A549 (cell line): ENCODE measurements around the gene MPP3. TPM values are rescaled to one million over a fixed set of nuclear protein-coding genes. Genes with fewer than 3 reads are reported as not detected.
"Not testable (repeated sequence)": the region's sequence is repeated elsewhere in the genome, so short reads cannot be mapped to it uniquely, and the experiment has no call there.

ENCODE experiments used
- ATAC-seq, 2 experiments: fragments of 200-7000 bp in 1 of 2; fragments of >200 bp in 1 of 2; cut with Nextera tagmentation in 1 of 2; cut with Tn5 transposase in 1 of 2; 3 replicates each; pipeline versions ENCODE4 v1.8.0 to v1.9.1; 2018 to 2020; ENCODE audit warnings: mild to moderate bottlenecking in 1 of 2, moderate library complexity in 1 of 2
- CTCF ChIA-PET: fragments of 300-600 bp; sonication (Branson Sonifier 250); formaldehyde crosslinking; extraction: SDS; loops from one replicate; lab custom pipeline; 2021; ENCODE audit warnings: antibody characterized with exemption, inconsistent platforms; lab: Yijun Ruan, JAX
- POLR2A ChIA-PET: fragments of 350-600 bp; formaldehyde crosslinking; extraction: SDS; loops from one replicate; lab custom pipeline; 2021; ENCODE audit warnings: antibody characterized with exemption, inconsistent platforms; lab: Yijun Ruan, JAX
- DNase-seq, 2 experiments: peaks; one replicate each; pipeline versions ENCODE4 v3.0.0 to v3.0.0-alpha.2; 2011 to 2016; ENCODE audit warnings: low read depth in 1 of 2, low spot score in 1 of 2
- FAIRE-seq: peaks from 2 replicates; lab custom pipeline; 2011; peaks lifted over from hg19 to GRCh38; lab: Jason Lieb, UNC
- H3K27ac ChIP-seq, 2 experiments: fragments of >200 bp; sonication (Bioruptor Twin); formaldehyde crosslinking; 3 replicates each; pipeline ENCODE4 v1.5.1; 2016 to 2017
- H3K4me1 ChIP-seq: fragments of >200 bp; sonication (Bioruptor Twin); formaldehyde crosslinking; 3 replicates; pipeline ENCODE4 v1.6.1; 2016
- H3K4me2 ChIP-seq: fragments of >200 bp; sonication (Bioruptor Twin); formaldehyde crosslinking; 3 replicates; pipeline ENCODE4 v1.6.1; 2016
- H3K4me3 ChIP-seq: fragments of >200 bp; sonication (Bioruptor Twin); formaldehyde crosslinking; 3 replicates; pipeline ENCODE4 v1.5.1; 2016
- H3K9me3 ChIP-seq: fragments of >200 bp; sonication (Bioruptor Twin); formaldehyde crosslinking; 3 replicates; pipeline ENCODE4 v1.6.1; 2016
- CEBPB ChIP-seq, 2 experiments: fragments of >200 bp in 1 of 2; sonication (Bioruptor Twin) in 1 of 2; formaldehyde crosslinking in 1 of 2; IDR thresholded peaks; 2 replicates each; pipeline ENCODE4 v1.6.1; 2012 to 2016
- CHD4 ChIP-seq: fragments of 200-600 bp; sonication (generic); IDR thresholded peaks from 2 replicates; pipeline ENCODE4 v1.6.1; 2016; ENCODE audit warnings: antibody characterized with exemption, mild to moderate bottlenecking, borderline replicate concordance
- EHF ChIP-seq: fragments of 250-450 bp; sonication (Bioruptor Pico); IDR thresholded peaks from 2 replicates; pipeline ENCODE4 v1.5.0; 2020; ENCODE audit warnings: mild to moderate bottlenecking
- ELK1 ChIP-seq: fragments of 150-350 bp; IDR thresholded peaks from 2 replicates; pipeline ENCODE4 v1.6.1; 2014; ENCODE audit warnings: low read depth, mild to moderate bottlenecking, low read length
- FOSL2 ChIP-seq, 2 experiments: fragments of 450-650 bp in 1 of 2; fragments of >200 bp in 1 of 2; sonication (Bioruptor Twin) in 1 of 2; formaldehyde crosslinking; IDR thresholded peaks; 2 replicates each; pipeline versions ENCODE4 v1.5.0 to v1.6.1; 2016 to 2020; ENCODE audit warnings: mild to moderate bottlenecking in 1 of 2, moderate library complexity in 1 of 2
- KDM5A ChIP-seq: fragments of 200-600 bp; sonication (generic); IDR thresholded peaks from 2 replicates; pipeline ENCODE4 v1.6.1; 2016; ENCODE audit warnings: antibody characterized with exemption, mild to moderate bottlenecking
- MAX ChIP-seq: IDR thresholded peaks from 2 replicates; pipeline ENCODE4 v1.6.1; 2012
- MAZ ChIP-seq: fragments of 150-350 bp; IDR thresholded peaks from 2 replicates; pipeline ENCODE4 v1.6.1; 2014; ENCODE audit warnings: antibody characterized with exemption, low read depth, low read length, borderline replicate concordance
- NFE2L2 ChIP-seq: fragments of 150-350 bp; conservative IDR thresholded peaks from 2 replicates; pipeline ENCODE4 v1.6.1; 2014; ENCODE audit warnings: low read length
- PHF8 ChIP-seq: fragments of 200-600 bp; sonication (generic); IDR thresholded peaks from 2 replicates; pipeline ENCODE4 v1.6.1; 2016; ENCODE audit warnings: low read depth, mild to moderate bottlenecking, antibody characterized with exemption, moderate library complexity, borderline replicate concordance
- SREBF2 ChIP-seq: fragments of 450-650 bp; IDR thresholded peaks from 2 replicates; pipeline ENCODE4 v1.6.1; 2014; ENCODE audit warnings: mild to moderate bottlenecking, moderate library complexity
- ZFP36 ChIP-seq: fragments of 450-650 bp; IDR thresholded peaks from 2 replicates; pipeline ENCODE4 v1.6.1; 2014; ENCODE audit warnings: borderline replicate concordance; ENCODE audit not compliant: partially characterized antibody
- WGBS: methylation state at CpG from one replicate; pipeline ENCODE4 v1.1.6; 2017; ENCODE audit errors: missing lambda C conversion rate; 5-methylcytosine and 5-hydroxymethylcytosine counted together
- polyA plus RNA-seq, 4 experiments: library from polyadenylated mRNA; depleted of rRNA in 3 of 4; stranded (reverse); fragments of >200 nt; fragmentation: RNase III in 1 of 4; extraction: RNeasy Plus Mini Kit Qiagen cat#74134 plus additional on column Dnase treatment in 1 of 4; gene quantifications; 2 replicates in 3 of 4; 3 replicates in 1 of 4; pipeline ENCODE4 v1.2.3, GENCODE V29; 2011 to 2017

MPP3 gene
- polyA plus RNA-seq, 2 of the 4 experiments (the other 2 are of a cell fraction) = 15.5 to 21.4 TPM

- Histone ChIP-seq H3K9me3 (peaks cover 16% of the 10 kb centered on the region; the same call in 2 of the 3 replicates), H3K27ac (no peak overlapping the region), H3K4me1 (no peaks in the 10 kb centered on the region), H3K4me3 (no peak overlapping the region), H3K4me2 (no peak overlapping the region)
- TF ChIP-seq MAZ = no peak
- no peak for TF ChIP-seq CEBPB (IDR thresholded peaks at IDR 0.05)
- TF ChIP-seq NFE2L2 = no peak
- no peak for TF ChIP-seq EHF
- FAIRE-seq (peak; percentile 28), DNase-seq (no peak), ATAC-seq (no peak)
- CTCF ChIA-PET = interaction anchor here (0.5 to 2.2 kb wide), 6 partner anchors 11 to 445 kb away, joined by 3 to 14 read pairs (median 6); no protein-coding TSS in a partner anchor
- POLR2A ChIA-PET = no interaction called here
- WGBS = 89% methylated on average over 3 of the region's 3 CpGs
Observed at GRCh38 chr17:43800736-43801135, 32.2 kb downstream of the MPP3 start.

GRCh38 chr17:43799047-43799446, 33.9 kb downstream of the MPP3 start:
- Histone ChIP-seq H3K4me2 (no peak overlapping the region), H3K4me3 (no peak overlapping the region), H3K4me1 (no peaks in the 10 kb centered on the region), H3K9me3 (peaks cover 16% of the 10 kb centered on the region; the same call in 2 of the 3 replicates), H3K27ac (no peak overlapping the region)
- ATAC-seq (no peak), DNase-seq (no peak), FAIRE-seq (no peak)
- TF ChIP-seq ZFP36 (no peak), SREBF2 (no peak), MAX (no peak), FOSL2 (IDR thresholded peaks at IDR 0.05) (no peak), FOSL2 (CRISPR knock-in tag; IDR thresholded peaks at IDR 0.05) (no peak), PHF8 (no peak)
- ChIA-PET CTCF (interaction anchor here (0.6 to 2.2 kb wide), 6 partner anchors 10 to 1621 kb away, joined by 3 to 14 read pairs (median 4); partner anchors contain the start of genes CD300LG and CFAP97D1), POLR2A (interaction anchor here (0.6 to 1.5 kb wide), 2 partner anchors 21 to 33 kb away, joined by 3 read pairs; partner anchors contain the start of gene DUSP3)
- WGBS = 93% methylated on average over 2 of the region's 2 CpGs

GRCh38 chr17:43798024-43798423, 34.9 kb downstream of the MPP3 start:
- peaks cover 19% of the 10 kb centered on the region; the same call in 2 of the 3 replicates for H3K9me3 ChIP-seq
- H3K4me1 ChIP-seq, POLR2A ChIA-PET, DNase-seq, H3K27ac ChIP-seq, ATAC-seq, H3K4me3 ChIP-seq, FAIRE-seq: not testable (repeated sequence)
- H3K4me2 ChIP-seq = peak overlapping the region; percentile 32; the same call in 1 of the 3 replicates
- 8% methylated on average over 9 of the region's 9 CpGs for WGBS
- CTCF ChIA-PET = interaction anchor here (1.2 to 1.3 kb wide), 2 partner anchors 42 to 103 kb away, joined by 3 read pairs; no protein-coding TSS in a partner anchor

GRCh38 chr17:43792668-43793067, 40.3 kb downstream of the MPP3 start:
- CTCF ChIA-PET = interaction anchor here (0.7 to 1.2 kb wide), 2 partner anchors 9 to 27 kb away, joined by 3 read pairs; no protein-coding TSS in a partner anchor
- H3K4me2 ChIP-seq, POLR2A ChIA-PET, H3K4me3 ChIP-seq, ATAC-seq, H3K27ac ChIP-seq, DNase-seq, FAIRE-seq, H3K4me1 ChIP-seq: not testable (repeated sequence)
- peaks cover 27% of the 10 kb centered on the region for H3K9me3 ChIP-seq
- 11% methylated on average over 4 of the region's 4 CpGs for WGBS

GRCh38 chr17:43791589-43791988, 41.4 kb downstream of the MPP3 start:
- 12% methylated on average over 3 of the region's 3 CpGs for WGBS
- TF ChIP-seq ELK1 (no peak), EHF (no peak), MAX (peak; percentile 42; the same call in 1 of the 2 replicates), KDM5A (no peak), CHD4 (no peak)
- peak; percentile 77 for FAIRE-seq
- H3K4me2 ChIP-seq = peak overlapping the region; percentile 24; the same call in 1 of the 3 replicates
- H3K4me3 ChIP-seq = no peak overlapping the region
- peak in 1 of 2 experiments; percentile 71 for DNase-seq
- H3K4me1 ChIP-seq = no peaks in the 10 kb centered on the region
- peaks cover 22% of the 10 kb centered on the region; the same call in 2 of the 3 replicates for H3K9me3 ChIP-seq
- POLR2A ChIA-PET = no interaction called here
- peak in 1 of 2 experiments; percentile 82; a peak in 3 of 6 replicates for ATAC-seq
- no peak overlapping the region for H3K27ac ChIP-seq
- CTCF ChIA-PET = interaction anchor here (0.6 to 2.6 kb wide), 7 partner anchors 11 to 178 kb away, joined by 3 to 9 read pairs (median 3); partner anchors contain the start of genes CD300LG and CFAP97D1
